Calu3 (cell line): ENCODE data around the gene ARPC1B. TPM values are rescaled to one million over a fixed set of nuclear protein-coding genes. Genes with fewer than 3 reads are reported as not detected.
A peak's percentile ranks its signal among the peaks of the same experiment; 100 is the strongest.
"Not testable (repeated sequence)": the region's sequence is repeated elsewhere in the genome, so short reads cannot be mapped to it uniquely, and the experiment has no call there.

Experiments
- BruUV-seq: library from RNA; stranded (reverse); fragments of 400-500 nt; replicated peaks from 2 replicates; lab custom pipeline; 2021; lab: Mats Ljungman, UMichigan
- CTCF ChIA-PET: fragments of 300-600 bp; sonication (Branson Sonifier 250); formaldehyde crosslinking; loops from one replicate; lab custom pipeline; 2022; ENCODE audit warnings: antibody characterized with exemption; lab: Charles Lee
- DNase-seq: peaks from one replicate; pipeline ENCODE4 v3.0.0; 2022
- H3K27ac Mint-ChIP-seq: one replicate; pipeline ENCODE4 v1.8.0; 2022; ENCODE audit warnings: mixed read lengths; ENCODE audit not compliant: unreplicated experiment
- H3K27me3 Mint-ChIP-seq: one replicate; pipeline ENCODE4 v1.8.0; 2022; ENCODE audit warnings: mixed read lengths; ENCODE audit not compliant: unreplicated experiment
- H3K36me3 Mint-ChIP-seq: one replicate; pipeline ENCODE4 v1.8.0; 2022; ENCODE audit warnings: mild to moderate bottlenecking, moderate library complexity, mixed read lengths; ENCODE audit not compliant: insufficient read depth, unreplicated experiment
- H3K4me1 Mint-ChIP-seq: one replicate; pipeline ENCODE4 v1.8.0; 2022; ENCODE audit warnings: mild to moderate bottlenecking, low read depth, mixed read lengths; ENCODE audit not compliant: unreplicated experiment
- H3K4me3 Mint-ChIP-seq: one replicate; pipeline ENCODE4 v1.8.0; 2022; ENCODE audit warnings: mild to moderate bottlenecking, low read depth, moderate library complexity, mixed read lengths; ENCODE audit not compliant: unreplicated experiment
- H3K9me3 Mint-ChIP-seq: one replicate; pipeline ENCODE4 v1.8.0; 2022; ENCODE audit warnings: low read depth, mixed read lengths; ENCODE audit not compliant: unreplicated experiment
- intact Hi-C: fragments of 100-400 bp; cut with micrococcal nuclease; formaldehyde crosslinking; loops from one replicate; pipeline ENCODE4 v1.10.0; 2022; ENCODE audit not compliant: unreplicated experiment
- total RNA-seq: library from RNA; stranded (reverse); gene quantifications from 2 replicates; pipeline ENCODE4 v1.2.3, GENCODE V29; 2022
- TF ChIP-seq, protein P1 (sequence below): fragments of 200-600 bp; IDR thresholded peaks from one replicate; pipeline ENCODE4 v1.8.0; 2022; ENCODE audit warnings: antibody characterized with exemption; ENCODE audit not compliant: unreplicated experiment

Gene ARPC1B
- total RNA-seq, 1 experiment from 2014 or later: 107 TPM

- CTCF ChIA-PET: no interaction called here
- Mint-ChIP-seq H3K27me3 (no peaks in the 10 kb centered on the region), H3K4me3 (no peak overlapping the region), H3K4me1 (peaks cover 8% of the 10 kb centered on the region), H3K9me3 (no peaks in the 10 kb centered on the region), H3K36me3 (peaks cover 42% of the 10 kb centered on the region), H3K27ac (no peak overlapping the region)
- no TSS peak for BruUV-seq
- intact Hi-C loops: no loop called here
- no peak for DNase-seq
- TF ChIP-seq, protein P1, sequence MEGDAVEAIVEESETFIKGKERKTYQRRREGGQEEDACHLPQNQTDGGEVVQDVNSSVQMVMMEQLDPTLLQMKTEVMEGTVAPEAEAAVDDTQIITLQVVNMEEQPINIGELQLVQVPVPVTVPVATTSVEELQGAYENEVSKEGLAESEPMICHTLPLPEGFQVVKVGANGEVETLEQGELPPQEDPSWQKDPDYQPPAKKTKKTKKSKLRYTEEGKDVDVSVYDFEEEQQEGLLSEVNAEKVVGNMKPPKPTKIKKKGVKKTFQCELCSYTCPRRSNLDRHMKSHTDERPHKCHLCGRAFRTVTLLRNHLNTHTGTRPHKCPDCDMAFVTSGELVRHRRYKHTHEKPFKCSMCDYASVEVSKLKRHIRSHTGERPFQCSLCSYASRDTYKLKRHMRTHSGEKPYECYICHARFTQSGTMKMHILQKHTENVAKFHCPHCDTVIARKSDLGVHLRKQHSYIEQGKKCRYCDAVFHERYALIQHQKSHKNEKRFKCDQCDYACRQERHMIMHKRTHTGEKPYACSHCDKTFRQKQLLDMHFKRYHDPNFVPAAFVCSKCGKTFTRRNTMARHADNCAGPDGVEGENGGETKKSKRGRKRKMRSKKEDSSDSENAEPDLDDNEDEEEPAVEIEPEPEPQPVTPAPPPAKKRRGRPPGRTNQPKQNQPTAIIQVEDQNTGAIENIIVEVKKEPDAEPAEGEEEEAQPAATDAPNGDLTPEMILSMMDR: no peak
These were observed 10.0 kb downstream of the ARPC1B start for GRCh38 chr7:99384523-99384922.

GRCh38 chr7:99385564-99385963 is 11.0 kb downstream of the ARPC1B start:
- no peaks in the 10 kb centered on the region for H3K27me3 Mint-ChIP-seq
- TF ChIP-seq, protein P1: no peak
- CTCF ChIA-PET: no interaction called here
- no peaks in the 10 kb centered on the region for H3K9me3 Mint-ChIP-seq
- H3K4me3 Mint-ChIP-seq: no peak overlapping the region
- DNase-seq: no peak
- BruUV-seq: no TSS peak
- peaks cover 8% of the 10 kb centered on the region for H3K4me1 Mint-ChIP-seq
- no peak overlapping the region for H3K27ac Mint-ChIP-seq
- intact Hi-C loops: no loop called here
- H3K36me3 Mint-ChIP-seq: peaks cover 42% of the 10 kb centered on the region

DNA sequence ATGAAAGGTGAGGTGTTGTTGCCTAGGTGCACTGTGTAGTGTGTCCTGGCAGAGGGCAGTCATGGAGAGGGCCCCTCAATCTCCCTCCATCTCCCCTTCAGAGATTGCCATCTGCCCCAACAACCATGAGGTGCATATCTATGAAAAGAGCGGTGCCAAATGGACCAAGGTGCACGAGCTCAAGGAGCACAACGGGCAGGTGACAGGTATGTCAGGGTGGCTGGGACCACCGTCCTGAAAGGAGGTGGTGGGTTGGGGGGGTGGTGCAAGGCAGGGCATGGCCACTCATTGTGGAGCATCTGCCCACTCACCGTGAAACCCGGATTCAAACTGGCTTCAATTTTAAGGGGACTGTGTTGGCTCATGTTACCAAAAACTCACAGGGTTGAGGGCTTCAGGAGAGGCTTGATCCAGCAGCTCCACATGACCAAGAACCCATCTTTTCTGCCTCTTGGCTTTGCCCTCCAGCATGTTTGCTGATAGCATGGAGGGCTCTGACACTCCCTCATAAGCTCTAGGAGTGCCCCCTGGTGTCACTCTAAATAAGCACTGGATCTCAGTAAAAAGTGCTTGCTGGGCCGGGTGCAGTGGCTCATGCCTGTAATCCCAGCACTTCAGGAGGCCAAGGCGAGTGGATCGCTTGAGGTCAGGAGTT is 12.2 kb downstream of the ARPC1B start:
- CTCF ChIA-PET: interaction anchor here (0.6 to 1.3 kb wide), 2 partner anchors 21 to 200 kb away, joined by 3 read pairs; no protein-coding TSS in a partner anchor
- intact Hi-C loops: no loop called here
- DNase-seq: peak; percentile 16

DNA sequence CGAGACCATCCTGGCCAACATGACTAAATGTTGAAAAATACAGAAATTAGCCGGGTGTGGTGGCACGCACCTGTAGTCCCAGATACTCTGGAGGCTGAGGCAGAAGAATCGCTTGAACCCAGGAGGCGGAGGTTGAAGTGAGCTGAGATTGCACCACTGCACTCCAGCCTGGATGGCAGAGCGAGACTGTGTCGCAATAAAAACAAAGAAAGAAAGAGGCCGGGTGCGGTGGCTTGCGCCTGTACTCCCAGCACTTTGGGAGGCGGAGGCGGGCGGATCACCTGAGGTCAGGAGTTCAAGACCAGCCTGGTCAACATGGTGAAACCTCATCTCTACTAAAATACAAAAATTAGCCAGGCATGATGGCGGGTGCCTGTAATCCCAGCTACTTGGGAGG is 12.7 kb downstream of the ARPC1B start:
- H3K4me1 Mint-ChIP-seq, intact Hi-C loops, H3K27ac Mint-ChIP-seq, H3K27me3 Mint-ChIP-seq, DNase-seq, H3K9me3 Mint-ChIP-seq, H3K4me3 Mint-ChIP-seq, BruUV-seq: not testable (repeated sequence)
- peaks cover 52% of the 10 kb centered on the region for H3K36me3 Mint-ChIP-seq
- CTCF ChIA-PET: interaction anchor here (0.6 to 1.3 kb wide), 2 partner anchors 21 to 200 kb away, joined by 3 read pairs; no protein-coding TSS in a partner anchor

More for the DNA sequence above, 12.2 kb downstream of the ARPC1B start:
- H3K27me3 Mint-ChIP-seq: no peaks in the 10 kb centered on the region
- TF ChIP-seq, protein P1: no peak
- H3K27ac Mint-ChIP-seq: no peak overlapping the region
- H3K4me1 Mint-ChIP-seq: no peaks in the 10 kb centered on the region
- H3K4me3 Mint-ChIP-seq: no peak overlapping the region
- peaks cover 48% of the 10 kb centered on the region for H3K36me3 Mint-ChIP-seq
- no TSS peak for BruUV-seq
- no peaks in the 10 kb centered on the region for H3K9me3 Mint-ChIP-seq

- Mint-ChIP-seq H3K4me1 (no peaks in the 10 kb centered on the region), H3K9me3 (no peaks in the 10 kb centered on the region), H3K36me3 (peaks cover 58% of the 10 kb centered on the region), H3K4me3 (no peak overlapping the region), H3K27me3 (no peaks in the 10 kb centered on the region), H3K27ac (no peak overlapping the region)
- CTCF ChIA-PET: no interaction called here
- BruUV-seq: no TSS peak
- TF ChIP-seq, protein P1: no peak
- intact Hi-C loops: no loop called here
- no peak for DNase-seq
These were observed 13.4 kb downstream of the ARPC1B start for GRCh38 chr7:99387912-99388311.
